GM19395 (cell line): ENCODE measurements around the gene FKBP4.

ENCODE experiments used
- ATAC-seq: cut with Tn5 transposase; IDR thresholded peaks from one replicate; pipeline ENCODE4 v1.9.1; 2021; ENCODE audit warnings: mild to moderate bottlenecking, moderate library complexity; ENCODE audit not compliant: unreplicated experiment

FKBP4 gene

GRCh38 chr12:2844786-2845185 lies 50.0 kb downstream of the FKBP4 start:
- no peak for ATAC-seq

GRCh38 chr12:2845280-2845679 lies 50.5 kb downstream of the FKBP4 start:
- ATAC-seq: no peak

- ATAC-seq: no peak
Measured at GRCh38 chr12:2851931-2852330, 57.2 kb downstream of the FKBP4 start.

GRCh38 chr12:2853626-2854025 lies 58.9 kb downstream of the FKBP4 start:
- no peak for ATAC-seq
